ENCODE measurements around the gene DNAJC3. TPM values are rescaled to one million over a fixed set of nuclear protein-coding genes. Genes with fewer than 3 reads are reported as not detected.
"Not testable (repeated sequence)": the region's sequence is repeated elsewhere in the genome, so short reads cannot be mapped to it uniquely, and the experiment has no call there.

DNAJC3 gene
- total RNA-seq, 1 experiment from 2014 or later, result 37.9 TPM

DNA sequence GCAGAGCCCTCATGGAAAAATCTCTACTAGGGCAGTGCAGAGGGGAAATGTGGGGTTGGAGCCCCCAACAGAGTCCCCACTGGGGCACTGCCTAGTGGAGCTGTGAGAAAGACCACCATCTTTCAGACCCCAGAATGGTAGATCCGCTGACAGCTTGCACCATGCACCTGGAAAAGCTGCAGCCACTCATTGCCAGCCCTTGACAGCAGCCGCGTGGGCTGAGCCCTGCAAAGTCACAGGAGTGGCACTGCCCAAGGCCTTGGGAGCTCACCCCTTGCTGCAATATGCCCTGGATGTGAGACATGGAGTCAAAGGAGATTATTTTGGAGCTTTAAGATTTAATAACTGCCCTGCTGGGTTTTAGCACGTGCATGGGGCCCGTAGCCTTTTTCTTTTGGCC lies 8.0 kb downstream of the DNAJC3 start:
- H3K36me3 ChIP-seq; H3K27me3 ChIP-seq (replicated peaks); H3K4me3 ChIP-seq; DNase-seq (ENCODE audit: low read depth in 1 of 2, low spot score in 2 of 2); H3K4me1 ChIP-seq (replicated peaks); H3K27ac ChIP-seq; H3K9me3 ChIP-seq (replicated peaks): not testable (repeated sequence)

DNA sequence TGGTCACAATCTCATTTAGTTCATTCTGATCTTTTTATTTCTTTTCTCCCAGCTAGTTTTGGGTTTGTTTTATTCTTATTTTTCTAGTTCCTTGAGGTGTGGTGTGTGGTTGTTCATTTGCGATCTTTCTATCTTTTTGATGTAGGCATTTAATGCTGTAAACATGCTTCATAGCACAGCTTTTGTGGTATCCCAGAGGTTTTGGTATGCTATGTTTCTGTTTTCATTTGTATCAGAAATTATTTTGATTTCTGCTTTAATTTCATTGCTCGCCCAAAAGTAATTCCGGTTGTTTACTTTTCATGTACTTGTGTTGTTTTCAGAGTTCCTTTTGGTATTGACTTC lies 12.6 kb downstream of the DNAJC3 start:
- Histone ChIP-seq H3K27ac (no peak overlapping the region), H3K36me3 (no peaks in the 10 kb centered on the region), H3K27me3 (replicated peaks) (no peaks in the 10 kb centered on the region), H3K4me3 (no peak overlapping the region), H3K4me1 (replicated peaks) (no peaks in the 10 kb centered on the region), H3K9me3 (replicated peaks) (no peaks in the 10 kb centered on the region)
- DNase-seq (ENCODE audit: low read depth in 1 of 2, low spot score in 2 of 2), result no peak

DNA sequence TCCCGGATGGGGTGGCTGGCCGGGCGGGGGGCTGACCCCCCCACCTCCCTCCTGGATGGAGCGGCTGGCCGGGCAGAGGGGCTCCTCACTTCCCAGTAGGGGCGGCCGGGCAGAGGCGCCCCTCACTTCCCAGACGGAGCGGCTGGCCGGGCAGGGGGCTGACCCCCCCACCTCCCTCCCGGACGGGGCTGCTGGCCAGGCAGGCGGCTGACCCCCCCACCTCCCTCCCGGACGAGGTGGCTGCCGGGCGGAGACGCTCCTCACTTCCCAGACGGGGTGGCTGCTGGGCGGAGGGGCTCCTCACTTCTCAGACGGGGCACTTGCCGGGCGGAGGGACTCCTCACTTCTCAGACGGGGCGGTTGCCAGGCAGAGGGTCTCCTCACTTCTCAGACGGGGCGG lies 14.0 kb downstream of the DNAJC3 start:
- H3K36me3 ChIP-seq; H3K4me3 ChIP-seq; H3K4me1 ChIP-seq (replicated peaks); H3K27me3 ChIP-seq (replicated peaks); H3K27ac ChIP-seq; DNase-seq (ENCODE audit: low read depth in 1 of 2, low spot score in 2 of 2); H3K9me3 ChIP-seq (replicated peaks): not testable (repeated sequence)

DNA sequence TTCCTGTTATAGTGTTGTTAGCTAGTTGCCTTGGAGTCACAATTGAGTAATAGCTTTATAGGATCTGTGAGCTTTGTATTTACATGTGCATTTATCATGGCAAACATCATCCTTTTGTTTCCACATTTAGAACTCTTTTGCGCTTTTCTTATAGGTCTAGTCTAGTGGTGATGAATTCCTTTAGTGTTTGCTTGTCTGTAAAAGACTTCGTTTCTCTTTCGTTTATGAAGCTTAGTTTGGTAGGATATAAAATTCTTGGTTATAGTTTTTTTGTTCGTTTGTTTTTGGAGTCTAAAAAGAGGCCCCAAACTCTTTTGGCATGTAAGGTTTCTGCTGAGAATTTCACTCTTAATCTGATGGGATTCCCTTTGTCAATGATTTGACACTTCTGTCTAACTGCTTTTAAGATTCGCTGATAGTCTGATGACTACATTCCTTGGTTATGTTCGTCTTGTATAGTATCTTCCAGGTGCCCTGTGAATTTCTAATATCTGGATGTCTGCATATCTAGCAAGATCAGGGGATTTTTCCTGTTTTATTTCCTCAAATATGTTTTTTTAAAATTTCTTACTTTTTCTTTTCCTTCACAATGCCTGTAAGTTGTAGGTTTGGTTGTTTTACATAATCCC lies 20.2 kb downstream of the DNAJC3 start:
- Histone ChIP-seq H3K27me3 (replicated peaks) (no peaks in the 10 kb centered on the region), H3K4me3 (no peak overlapping the region), H3K4me1 (replicated peaks) (no peaks in the 10 kb centered on the region), H3K9me3 (replicated peaks) (no peaks in the 10 kb centered on the region), H3K27ac (no peak overlapping the region), H3K36me3 (no peaks in the 10 kb centered on the region)
- DNase-seq (ENCODE audit: low read depth in 1 of 2, low spot score in 2 of 2), result no peak

DNA sequence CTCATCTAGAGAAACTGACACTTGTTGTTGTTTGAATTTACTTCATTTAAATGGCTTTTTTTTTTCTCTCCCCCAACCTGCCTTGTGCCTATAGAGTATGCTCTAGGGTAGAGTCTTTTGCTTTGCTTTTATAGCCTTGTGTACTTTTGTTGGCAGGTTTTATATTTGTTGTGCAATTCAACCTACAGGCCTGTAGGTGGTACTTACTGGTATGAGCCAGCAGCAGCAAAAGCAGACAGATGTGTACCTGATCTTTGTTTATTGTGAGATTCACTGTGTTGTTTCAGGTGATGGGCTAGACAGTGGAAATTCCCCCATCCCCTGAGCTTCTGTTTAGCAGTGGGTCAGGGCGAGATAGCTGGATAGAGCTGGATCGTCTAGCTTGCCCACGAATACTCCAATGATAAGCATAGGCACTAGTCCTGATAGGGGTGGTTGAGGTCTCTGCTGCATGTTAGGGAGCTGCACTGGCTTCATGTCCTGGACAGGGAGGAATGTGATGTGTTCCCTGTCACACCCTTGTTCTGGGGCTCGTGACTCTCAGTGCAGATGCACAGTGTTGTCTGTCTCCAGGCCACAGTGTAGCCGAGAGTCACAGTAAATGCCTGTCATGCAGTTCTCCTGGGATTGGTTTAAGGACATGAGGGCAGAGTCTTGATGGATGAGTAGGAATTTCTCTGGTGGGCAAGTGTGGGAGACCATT lies 21.3 kb downstream of the DNAJC3 start:
- no peaks in the 10 kb centered on the region for H3K27me3 ChIP-seq (replicated peaks)
- H3K4me1 ChIP-seq (replicated peaks), result no peaks in the 10 kb centered on the region
- H3K36me3 ChIP-seq, result no peaks in the 10 kb centered on the region
- no peaks in the 10 kb centered on the region for H3K9me3 ChIP-seq (replicated peaks)
- H3K4me3 ChIP-seq, result no peak overlapping the region
- no peak for DNase-seq (ENCODE audit: low read depth in 1 of 2, low spot score in 2 of 2)
- no peak overlapping the region for H3K27ac ChIP-seq

DNA sequence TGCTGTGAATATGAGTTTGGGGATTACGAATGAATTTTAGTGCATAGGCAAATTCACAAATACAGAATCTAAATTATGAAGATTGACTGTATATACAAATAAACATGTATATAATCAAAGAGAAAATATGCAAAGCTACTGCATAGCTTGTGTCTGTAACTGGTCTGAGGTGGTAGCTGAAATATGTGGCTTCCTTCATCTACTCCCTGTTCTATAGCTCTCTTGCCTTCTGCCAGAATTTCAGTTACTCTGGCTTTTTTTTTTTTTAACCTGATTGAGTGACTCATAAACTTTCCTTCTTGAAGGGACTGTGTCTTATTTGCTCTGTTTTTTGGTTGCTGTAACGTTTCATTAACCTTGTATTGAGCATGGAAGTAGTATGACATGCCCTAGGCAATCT lies 26.6 kb downstream of the DNAJC3 start:
- Histone ChIP-seq H3K4me1 (replicated peaks) (no peaks in the 10 kb centered on the region), H3K9me3 (replicated peaks) (no peaks in the 10 kb centered on the region), H3K36me3 (no peaks in the 10 kb centered on the region), H3K27me3 (replicated peaks) (no peaks in the 10 kb centered on the region), H3K4me3 (no peak overlapping the region), H3K27ac (no peak overlapping the region)
- DNase-seq (ENCODE audit: low read depth in 1 of 2, low spot score in 2 of 2), result no peak

DNA sequence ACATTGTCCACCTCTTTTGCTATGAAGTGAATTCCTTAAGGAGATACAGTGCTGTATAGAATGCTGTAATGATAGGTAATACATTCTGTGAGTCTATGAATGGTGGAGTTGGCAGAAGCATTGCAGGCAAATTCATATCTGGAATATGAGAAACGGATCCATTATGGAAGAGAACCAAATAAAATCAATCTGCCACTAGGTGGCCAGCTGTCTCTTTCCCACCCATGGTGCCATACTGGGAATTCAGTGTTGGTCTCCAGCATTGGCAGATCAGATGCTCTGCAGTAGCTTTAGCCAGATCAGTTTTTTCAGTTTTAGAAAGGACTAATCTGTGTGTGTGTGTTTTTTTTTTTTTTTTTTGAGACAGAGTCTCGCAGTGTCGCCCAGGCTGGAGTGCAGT lies 27.6 kb downstream of the DNAJC3 start:
- DNase-seq (ENCODE audit: low read depth in 1 of 2, low spot score in 2 of 2), result no peak
- H3K36me3 ChIP-seq, result peaks cover 2% of the 10 kb centered on the region; the same call in 1 of the 2 replicates
- H3K9me3 ChIP-seq (replicated peaks), result no peaks in the 10 kb centered on the region
- H3K27me3 ChIP-seq (replicated peaks), result no peaks in the 10 kb centered on the region
- no peak overlapping the region for H3K4me3 ChIP-seq
- H3K27ac ChIP-seq, result no peak overlapping the region
- H3K4me1 ChIP-seq (replicated peaks), result no peaks in the 10 kb centered on the region

DNA sequence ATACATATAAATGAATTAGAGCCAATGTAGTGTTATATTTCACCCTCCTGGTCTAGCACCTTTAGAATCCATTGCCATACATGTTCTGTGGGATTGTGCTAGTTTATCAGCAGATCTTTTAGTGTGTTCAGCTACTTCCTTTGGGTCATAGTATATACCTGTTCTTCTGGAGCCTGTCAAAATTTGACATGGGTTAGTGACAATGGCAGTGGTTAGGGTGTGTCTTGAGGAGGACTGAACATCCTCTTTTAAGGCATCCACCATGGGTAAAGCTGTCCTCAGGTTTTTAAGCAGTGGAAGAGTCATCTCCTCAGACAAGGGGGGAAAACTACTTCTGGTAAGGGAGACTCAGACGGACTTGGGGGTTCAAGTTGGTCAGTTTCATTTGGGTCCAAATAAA lies 29.4 kb downstream of the DNAJC3 start:
- no peaks in the 10 kb centered on the region for H3K4me1 ChIP-seq (replicated peaks)

DNA sequence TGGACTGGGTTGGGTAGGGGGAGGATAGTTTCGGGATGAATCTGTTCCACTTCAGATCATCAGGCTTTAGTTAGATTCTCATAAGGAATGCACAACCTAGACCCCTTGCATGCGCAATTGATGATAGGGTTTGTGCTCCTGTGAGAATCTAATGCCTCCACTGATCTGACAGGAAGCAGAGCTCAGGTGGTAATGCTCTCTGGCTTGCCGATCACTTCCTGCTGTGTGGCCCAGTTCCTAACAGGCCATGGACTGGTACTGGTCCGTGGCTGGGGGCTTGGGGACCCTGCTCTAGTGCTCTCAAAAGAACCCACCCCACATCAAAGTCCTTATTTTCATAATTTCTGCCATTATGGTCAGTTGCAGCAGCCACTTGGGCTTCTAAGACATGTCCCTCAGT lies 30.1 kb downstream of the DNAJC3 start:
- Histone ChIP-seq H3K9me3 (replicated peaks) (no peaks in the 10 kb centered on the region), H3K4me1 (replicated peaks) (no peaks in the 10 kb centered on the region), H3K36me3 (peaks cover 21% of the 10 kb centered on the region; the same call in 1 of the 2 replicates), H3K4me3 (no peak overlapping the region), H3K27ac (no peak overlapping the region), H3K27me3 (replicated peaks) (no peaks in the 10 kb centered on the region)
- DNase-seq (ENCODE audit: low read depth in 1 of 2, low spot score in 2 of 2), result no peak

More for the DNA sequence above, 29.4 kb downstream of the DNAJC3 start:
- no peaks in the 10 kb centered on the region for H3K27me3 ChIP-seq (replicated peaks)
- no peak overlapping the region for H3K27ac ChIP-seq
- H3K36me3 ChIP-seq, result peaks cover 17% of the 10 kb centered on the region; the same call in 1 of the 2 replicates
- DNase-seq (ENCODE audit: low read depth in 1 of 2, low spot score in 2 of 2), result no peak
- no peaks in the 10 kb centered on the region for H3K9me3 ChIP-seq (replicated peaks)
- no peak overlapping the region for H3K4me3 ChIP-seq

DNA sequence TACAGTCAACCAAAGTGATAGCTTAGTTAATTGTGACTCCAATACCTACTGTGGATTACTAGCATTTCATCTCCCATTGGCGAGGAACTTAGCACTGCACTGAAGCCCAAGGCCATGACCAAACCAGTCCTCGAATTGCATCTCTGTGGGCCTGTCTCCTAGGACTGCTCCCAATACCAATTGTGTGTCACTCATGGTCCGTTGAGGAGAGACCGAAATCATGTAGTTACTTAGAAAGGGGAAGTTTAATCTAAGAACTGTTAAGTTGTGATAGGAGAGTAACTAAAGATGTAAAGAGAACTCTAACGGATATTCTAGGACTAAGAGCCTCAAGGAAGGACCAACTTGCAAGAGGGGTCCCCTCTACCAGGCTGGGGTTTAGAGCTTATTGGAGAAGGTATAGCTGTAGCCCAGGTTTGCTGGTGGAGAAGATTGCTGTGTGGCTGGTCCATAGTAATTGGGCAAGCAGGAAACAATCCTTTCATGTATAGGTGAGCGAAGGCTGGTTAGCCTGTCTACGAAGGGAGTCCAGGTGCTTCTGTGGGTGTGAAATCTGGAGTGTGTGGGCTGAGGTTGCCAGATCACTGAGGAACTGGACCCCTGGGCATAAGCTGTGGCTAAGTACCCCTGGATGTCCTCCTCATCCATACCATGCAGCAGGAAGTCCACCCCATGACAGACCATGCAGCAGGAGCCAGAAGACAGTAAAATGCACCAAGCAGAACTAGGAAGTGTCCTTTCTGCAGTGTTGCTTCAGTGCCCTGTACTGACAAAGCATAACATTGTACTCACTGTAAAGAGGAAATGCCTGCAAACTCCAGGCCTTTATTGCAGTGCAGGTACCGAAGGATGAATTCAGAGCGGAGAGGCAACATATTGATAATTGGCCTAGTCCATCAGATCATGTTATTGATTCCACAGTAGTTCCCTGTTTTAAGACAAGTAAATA lies 30.8 kb downstream of the DNAJC3 start:
- H3K27me3 ChIP-seq (replicated peaks), result no peaks in the 10 kb centered on the region
- no peak for DNase-seq (ENCODE audit: low read depth in 1 of 2, low spot score in 2 of 2)
- no peak overlapping the region for H3K27ac ChIP-seq
- H3K36me3 ChIP-seq, result peaks cover 22% of the 10 kb centered on the region; the same call in 1 of the 2 replicates
- H3K9me3 ChIP-seq (replicated peaks), result no peaks in the 10 kb centered on the region
- no peaks in the 10 kb centered on the region for H3K4me1 ChIP-seq (replicated peaks)
- H3K4me3 ChIP-seq, result no peak overlapping the region

- Histone ChIP-seq H3K4me1 (replicated peaks) (peaks cover under 1% of the 10 kb centered on the region; the same call in 1 of the 2 replicates), H3K36me3 (peaks cover 27% of the 10 kb centered on the region; the same call in 1 of the 2 replicates), H3K27ac (no peak overlapping the region), H3K9me3 (replicated peaks) (no peaks in the 10 kb centered on the region), H3K4me3 (no peak overlapping the region), H3K27me3 (replicated peaks) (no peaks in the 10 kb centered on the region)
- no peak for DNase-seq (ENCODE audit: low read depth in 1 of 2, low spot score in 2 of 2)
These were observed 31.4 kb downstream of the DNAJC3 start for GRCh38 chr13:95708391-95708774.

DNA sequence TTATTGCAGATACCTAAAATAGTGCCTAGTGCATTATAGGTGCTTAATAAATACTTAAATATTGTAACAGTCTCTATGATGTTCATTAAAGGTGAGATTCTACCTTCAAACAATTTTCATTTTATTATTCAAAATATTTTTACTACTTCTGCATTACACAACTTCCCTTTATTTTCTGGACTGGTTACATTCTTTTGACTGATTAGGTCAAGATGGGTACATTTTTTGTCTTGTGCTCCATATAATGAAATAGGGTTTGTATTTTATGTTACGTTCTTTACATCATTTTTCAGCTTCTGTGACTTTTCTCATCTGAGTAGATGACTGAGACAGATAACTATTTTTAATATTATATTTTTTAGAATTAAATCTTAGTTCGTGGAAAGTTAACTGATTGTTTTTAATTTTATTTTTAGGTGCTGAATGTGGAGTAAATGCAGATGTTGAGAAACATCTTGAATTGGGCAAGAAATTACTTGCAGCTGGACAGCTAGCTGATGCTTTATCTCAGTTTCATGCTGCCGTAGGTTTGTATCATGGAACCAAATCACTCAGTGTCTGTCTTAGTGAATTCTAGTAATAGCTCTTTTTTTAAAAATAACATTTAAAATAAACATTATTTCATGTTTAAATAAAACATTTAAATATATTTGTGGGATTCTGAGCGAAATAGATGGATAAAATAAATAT lies 32.0 kb downstream of the DNAJC3 start:
- no peaks in the 10 kb centered on the region for H3K9me3 ChIP-seq (replicated peaks)
- no peak overlapping the region for H3K4me3 ChIP-seq
- H3K4me1 ChIP-seq (replicated peaks), result peaks cover 6% of the 10 kb centered on the region
- no peak overlapping the region for H3K27ac ChIP-seq
- DNase-seq (ENCODE audit: low read depth in 1 of 2, low spot score in 2 of 2), result no peak
- H3K27me3 ChIP-seq (replicated peaks), result no peaks in the 10 kb centered on the region
- peaks cover 27% of the 10 kb centered on the region; the same call in 1 of the 2 replicates for H3K36me3 ChIP-seq

DNA sequence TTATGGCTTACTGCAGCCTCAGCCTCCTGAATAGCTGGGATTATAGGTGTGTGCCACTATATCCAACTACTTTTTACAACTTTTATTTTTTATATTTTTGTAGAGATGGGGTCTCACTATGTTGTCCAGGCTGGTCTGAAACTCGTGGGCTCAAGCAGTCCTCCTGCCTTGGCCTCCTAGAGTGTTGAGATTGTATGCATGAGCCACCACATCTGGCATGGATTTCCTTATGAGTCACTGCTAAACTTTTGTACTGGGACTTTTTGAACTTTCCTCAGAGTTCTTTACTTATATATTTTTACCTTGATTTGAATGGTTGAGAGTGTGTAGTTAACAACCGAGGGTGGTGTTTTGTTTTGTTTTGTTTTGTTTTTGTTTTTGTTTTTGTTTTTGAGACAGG lies 33.4 kb downstream of the DNAJC3 start:
- Histone ChIP-seq H3K4me3 (no peak overlapping the region), H3K36me3 (peaks cover 27% of the 10 kb centered on the region; the same call in 1 of the 2 replicates), H3K27me3 (replicated peaks) (no peaks in the 10 kb centered on the region), H3K4me1 (replicated peaks) (peaks cover 15% of the 10 kb centered on the region), H3K9me3 (replicated peaks) (no peaks in the 10 kb centered on the region), H3K27ac (no peak overlapping the region)
- peak in 1 of 2 experiments; percentile 9 for DNase-seq (ENCODE audit: low read depth in 1 of 2, low spot score in 2 of 2)
